GM12873 (cell line): ENCODE measurements around the gene BCL2A1.

Experiments
- TF ChIP-seq, protein P1 (sequence below): IDR thresholded peaks from 2 replicates; pipeline ENCODE4 v1.5.1; 2012; ENCODE audit warnings: low read depth, mild to moderate bottlenecking, moderate library complexity, low read length, control low read depth; ENCODE audit not compliant: insufficient read depth; ENCODE audit errors: missing control alignments

The BCL2A1 gene

DNA sequence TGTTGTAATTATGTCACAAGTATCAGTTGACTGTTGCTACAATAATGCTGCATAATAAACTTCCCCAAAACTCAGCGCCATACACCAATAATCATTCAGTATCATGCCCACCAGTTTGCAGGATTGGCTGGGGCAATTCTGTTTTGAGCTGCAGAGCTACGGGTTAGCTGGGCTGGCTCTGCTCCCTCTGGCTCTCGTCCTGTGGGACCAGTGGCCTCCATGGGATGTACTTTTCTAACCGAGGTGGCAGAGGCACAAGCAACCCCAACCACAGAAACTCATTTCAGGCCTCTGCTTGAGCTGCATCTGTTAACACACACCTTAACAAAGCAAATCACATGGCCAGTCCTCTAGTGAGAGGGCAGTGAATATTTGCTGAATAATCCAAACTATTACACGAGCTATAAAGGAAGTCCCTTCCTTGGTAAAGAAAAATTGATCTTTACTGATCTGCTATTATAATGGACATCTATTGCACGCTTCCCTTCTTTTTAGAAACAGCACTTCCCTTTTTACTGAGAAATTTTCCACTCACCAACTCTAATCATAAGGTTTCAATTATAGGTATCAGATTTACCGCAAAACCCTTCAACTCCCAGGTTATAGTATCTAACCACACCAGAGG is 10.9 kb upstream of the BCL2A1 start:
- TF ChIP-seq, protein P1, sequence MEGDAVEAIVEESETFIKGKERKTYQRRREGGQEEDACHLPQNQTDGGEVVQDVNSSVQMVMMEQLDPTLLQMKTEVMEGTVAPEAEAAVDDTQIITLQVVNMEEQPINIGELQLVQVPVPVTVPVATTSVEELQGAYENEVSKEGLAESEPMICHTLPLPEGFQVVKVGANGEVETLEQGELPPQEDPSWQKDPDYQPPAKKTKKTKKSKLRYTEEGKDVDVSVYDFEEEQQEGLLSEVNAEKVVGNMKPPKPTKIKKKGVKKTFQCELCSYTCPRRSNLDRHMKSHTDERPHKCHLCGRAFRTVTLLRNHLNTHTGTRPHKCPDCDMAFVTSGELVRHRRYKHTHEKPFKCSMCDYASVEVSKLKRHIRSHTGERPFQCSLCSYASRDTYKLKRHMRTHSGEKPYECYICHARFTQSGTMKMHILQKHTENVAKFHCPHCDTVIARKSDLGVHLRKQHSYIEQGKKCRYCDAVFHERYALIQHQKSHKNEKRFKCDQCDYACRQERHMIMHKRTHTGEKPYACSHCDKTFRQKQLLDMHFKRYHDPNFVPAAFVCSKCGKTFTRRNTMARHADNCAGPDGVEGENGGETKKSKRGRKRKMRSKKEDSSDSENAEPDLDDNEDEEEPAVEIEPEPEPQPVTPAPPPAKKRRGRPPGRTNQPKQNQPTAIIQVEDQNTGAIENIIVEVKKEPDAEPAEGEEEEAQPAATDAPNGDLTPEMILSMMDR, result no peak

- TF ChIP-seq, protein P1, result no peak
Observed at GRCh38 chr15:79978655-79979514, 7.9 kb upstream of the BCL2A1 start.

DNA sequence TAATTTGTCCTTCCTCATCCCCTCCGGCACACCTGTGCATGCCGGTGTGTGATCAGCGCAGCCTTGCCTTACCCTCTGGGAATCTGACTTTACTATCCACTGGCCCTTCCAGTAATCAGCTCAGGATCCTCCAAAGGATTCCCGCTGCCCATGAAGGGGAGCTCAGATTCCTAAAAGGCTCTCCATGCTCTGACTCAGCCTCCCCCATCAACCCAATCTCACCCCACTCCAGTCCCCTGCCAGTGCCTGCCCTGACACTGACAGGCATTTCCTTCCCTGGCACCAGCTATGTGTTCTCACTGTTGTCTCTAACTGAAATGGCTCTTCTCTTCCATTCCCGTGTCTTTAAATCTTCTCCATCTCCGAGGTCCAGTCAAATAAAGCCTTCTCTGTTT is 7.3 kb upstream of the BCL2A1 start:
- TF ChIP-seq, protein P1, result no peak

GRCh38 chr15:79977431-79978054 is 6.5 kb upstream of the BCL2A1 start:
- TF ChIP-seq, protein P1, result no peak

DNA sequence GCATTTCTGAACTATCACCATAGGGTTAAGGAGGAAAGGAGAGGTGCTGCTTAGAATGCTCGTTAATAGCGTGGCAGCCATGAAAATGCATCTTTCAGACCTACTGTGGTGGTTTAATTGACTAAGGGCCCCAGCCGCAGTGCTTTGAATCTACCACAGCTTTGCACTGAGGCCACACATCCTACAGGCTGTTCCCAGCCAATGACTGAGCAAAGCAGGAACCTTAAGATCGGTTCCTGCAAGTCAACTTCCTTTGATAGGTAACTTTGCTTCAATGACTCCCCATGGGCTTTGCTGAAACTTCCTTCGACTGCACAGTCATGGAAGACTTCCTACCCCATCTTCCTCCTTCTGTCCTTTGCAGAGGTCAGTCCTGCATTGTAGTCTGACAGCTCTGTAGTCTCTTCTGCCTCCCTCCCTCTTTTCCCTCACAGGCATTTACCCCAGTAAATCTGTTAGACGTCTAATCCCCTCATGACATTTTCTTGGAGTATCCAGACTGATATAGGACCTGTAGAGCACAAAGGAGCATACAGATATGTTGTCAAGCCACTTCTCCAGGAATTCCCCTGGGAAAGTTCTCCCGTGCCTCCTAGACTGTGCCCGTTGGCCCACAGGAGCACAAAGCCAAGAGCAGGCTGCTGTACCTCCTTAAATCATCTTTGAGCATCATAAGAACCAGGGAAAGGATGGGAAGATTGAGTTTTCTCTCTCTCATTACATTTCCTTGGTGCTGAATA is 2.6 kb upstream of the BCL2A1 start:
- TF ChIP-seq, protein P1, result no peak

GRCh38 chr15:79972863-79973262 is 1.9 kb upstream of the BCL2A1 start:
- TF ChIP-seq, protein P1, result no peak

GRCh38 chr15:79970181-79970580 is 815 bp downstream of the BCL2A1 start:
- TF ChIP-seq, protein P1, result no peak
